Stimulated activated CD8-positive, alpha-beta memory T cell treated with anti-CD3 and anti-CD28 coated beads, Interleukin-12 subunit alpha, Interleukin-12 subunit beta, amount 100 ng/mL, for 24 hours (primary cell): ENCODE measurements around the gene HMGN2.
"Not testable (repeated sequence)": the region's sequence is repeated elsewhere in the genome, so short reads cannot be mapped to it uniquely, and the experiment has no call there.

Experiments used
- DNase-seq: peaks from one replicate; pipeline ENCODE4 v3.0.0-alpha.2; 2020; ENCODE audit errors: extremely low read depth

Gene HMGN2

GRCh38 chr1:26477446-26478152, 5.4 kb downstream of the HMGN2 start:
- no peak for DNase-seq

DNA sequence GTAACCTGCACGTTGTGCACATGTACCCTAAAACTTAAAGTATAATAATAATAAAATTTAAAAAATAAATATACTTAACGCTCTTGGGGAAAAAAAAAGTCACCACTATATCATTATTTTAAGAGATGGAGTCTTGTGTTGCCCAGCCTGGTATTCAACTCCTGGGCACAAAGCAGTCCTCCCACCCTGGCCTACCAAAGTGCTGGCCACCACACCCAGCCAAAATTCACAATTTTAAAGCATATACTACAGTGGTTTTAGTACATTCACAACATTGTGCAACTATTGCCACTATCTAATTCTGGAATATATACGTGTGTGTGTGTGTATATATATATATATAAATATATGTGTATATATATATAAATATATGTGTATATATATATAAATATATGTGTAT, 5.9 kb downstream of the HMGN2 start:
- DNase-seq = no peak

DNA sequence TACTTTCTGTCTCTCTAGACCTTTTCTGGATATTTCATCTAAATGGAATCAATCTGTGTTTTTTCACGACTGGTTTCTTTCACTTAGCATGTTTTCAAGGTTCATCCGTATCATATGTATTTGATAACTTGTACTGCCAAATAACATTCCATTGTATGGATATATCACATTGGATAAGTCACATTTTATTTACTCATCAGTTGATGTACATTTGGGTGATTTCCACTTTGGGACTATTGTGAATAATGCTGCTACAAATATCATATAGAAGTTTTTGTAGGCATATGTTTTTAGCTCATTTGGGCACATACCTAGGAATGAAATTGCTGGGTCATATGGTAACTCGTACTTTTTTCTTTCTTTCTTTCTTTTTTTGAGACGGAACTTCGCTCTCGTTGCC, 6.7 kb downstream of the HMGN2 start:
- no peak for DNase-seq

- DNase-seq = no peak
Measured at GRCh38 chr1:26482921-26483320, 10.7 kb downstream of the HMGN2 start.

- DNase-seq = no peak
Measured at GRCh38 chr1:26483980-26484379, 11.7 kb downstream of the HMGN2 start.

DNA sequence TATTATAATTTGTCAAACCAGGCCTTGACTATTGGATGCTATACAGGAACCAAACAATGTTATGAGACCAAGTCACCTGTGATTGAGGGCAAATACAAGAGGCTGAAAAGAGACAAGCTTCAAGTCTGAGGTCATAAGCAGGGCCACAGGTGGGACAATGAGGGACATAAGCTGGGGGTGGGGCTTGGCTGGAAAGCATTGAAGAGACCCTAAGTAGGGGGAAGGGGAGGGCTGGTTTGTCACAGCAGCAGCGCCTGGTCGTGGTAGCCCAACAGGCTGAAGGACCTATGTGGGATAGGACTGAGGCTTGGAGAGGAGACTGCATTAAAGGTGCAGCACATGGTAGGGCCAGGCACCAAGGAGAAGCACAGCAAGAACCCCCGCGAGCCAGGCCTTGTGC, 17.9 kb downstream of the HMGN2 start:
- no peak for DNase-seq

DNA sequence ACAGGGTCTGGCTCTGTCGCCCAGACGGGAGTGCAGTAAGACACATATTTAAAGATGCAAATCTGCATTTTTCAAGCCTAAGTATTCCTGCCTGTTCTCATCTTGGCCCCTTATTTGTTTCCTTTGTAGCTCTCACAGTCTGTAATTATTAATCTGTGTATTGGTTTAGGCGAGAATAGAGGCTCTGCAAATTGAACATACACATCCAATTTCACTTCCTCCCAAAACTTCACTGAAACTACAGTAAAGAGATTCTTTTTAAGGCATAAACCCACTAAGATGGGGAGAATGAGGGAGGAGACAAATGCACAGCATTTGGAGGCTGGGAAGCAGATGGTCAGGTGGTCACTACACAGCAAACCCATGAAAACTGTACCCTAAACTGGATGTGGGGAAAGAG, 21.0 kb downstream of the HMGN2 start:
- no peak for DNase-seq

GRCh38 chr1:26493938-26494337, 21.7 kb downstream of the HMGN2 start:
- DNase-seq = no peak

DNA sequence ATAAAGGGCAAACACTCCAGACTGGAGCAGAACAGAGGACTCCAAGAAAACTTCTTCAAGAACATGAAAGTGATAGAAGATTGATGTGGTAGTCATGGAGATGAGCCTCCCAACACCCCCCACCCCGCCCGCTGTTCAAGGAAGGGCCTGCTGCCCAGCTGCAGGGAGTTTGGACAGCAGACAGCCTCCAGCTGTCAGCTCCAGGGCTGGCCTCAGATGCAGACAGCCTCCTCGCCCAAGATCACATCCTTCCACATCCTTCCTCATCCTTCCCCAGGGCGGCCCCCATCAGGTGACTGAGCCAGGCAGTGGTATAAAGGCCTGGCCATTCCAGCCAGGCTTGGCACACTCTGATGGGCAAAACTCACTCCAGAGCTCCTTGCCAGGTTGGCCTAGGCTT, 24.6 kb downstream of the HMGN2 start:
- no peak for DNase-seq

DNA sequence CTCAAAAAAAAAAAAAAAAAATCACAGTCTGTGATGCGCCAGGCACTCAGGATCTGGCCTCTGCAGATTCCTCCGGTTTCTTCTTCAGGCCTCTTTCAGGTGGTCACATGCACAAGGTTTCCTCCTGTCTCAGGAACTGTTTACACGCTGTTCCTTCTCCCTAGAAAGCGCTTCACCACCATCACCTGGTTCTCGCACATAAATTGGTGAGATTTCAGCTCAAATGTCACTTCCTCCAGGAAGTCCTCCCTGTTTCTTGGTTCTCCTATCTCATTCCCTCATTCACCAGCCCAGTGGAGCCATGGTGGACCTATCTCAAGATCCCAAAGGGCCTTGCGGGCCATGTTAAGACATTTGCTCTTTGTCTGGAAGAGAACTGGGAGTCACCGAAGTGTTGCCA, 26.7 kb downstream of the HMGN2 start:
- DNase-seq = no peak

DNA sequence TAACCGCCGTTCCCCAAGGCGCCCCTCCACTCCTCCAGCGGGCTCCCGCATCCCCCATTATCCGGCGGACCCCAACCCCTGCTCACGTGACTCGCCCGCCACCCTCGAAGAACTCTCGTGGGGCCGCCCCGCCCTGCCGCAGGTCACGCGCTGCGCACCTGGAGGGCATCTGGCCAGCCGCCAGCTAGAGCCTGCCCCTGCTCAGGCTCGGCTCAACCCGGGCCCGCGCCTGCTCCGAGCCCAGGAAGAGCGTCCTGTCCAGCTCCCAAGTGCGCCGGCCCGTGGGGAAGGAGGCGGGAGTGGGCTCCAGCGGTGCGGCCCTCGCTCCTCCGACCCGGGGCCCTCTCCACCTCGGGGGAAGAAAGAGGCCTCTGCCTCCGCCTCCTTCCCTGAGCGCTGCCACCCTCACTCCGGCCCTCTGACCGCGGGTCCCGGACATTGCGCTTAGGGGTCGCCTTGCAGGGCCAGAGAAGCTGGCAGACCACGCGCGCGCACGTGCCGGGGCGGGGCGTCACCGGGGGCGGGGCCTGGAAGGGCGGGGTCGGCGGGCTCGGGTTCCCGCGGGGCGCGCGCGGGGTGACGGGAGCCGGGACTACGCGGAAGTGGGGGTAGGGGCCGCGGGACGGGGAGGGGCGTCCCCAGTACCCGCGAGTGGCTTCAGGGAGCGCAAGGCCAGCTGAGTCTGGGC, 28.4 kb downstream of the HMGN2 start:
- peak; percentile 81 for DNase-seq

GRCh38 chr1:26510711-26511110, 38.5 kb downstream of the HMGN2 start:
- DNase-seq = not testable (repeated sequence)

- not testable (repeated sequence) for DNase-seq
Measured at GRCh38 chr1:26515836-26516235, 43.6 kb downstream of the HMGN2 start.

DNA sequence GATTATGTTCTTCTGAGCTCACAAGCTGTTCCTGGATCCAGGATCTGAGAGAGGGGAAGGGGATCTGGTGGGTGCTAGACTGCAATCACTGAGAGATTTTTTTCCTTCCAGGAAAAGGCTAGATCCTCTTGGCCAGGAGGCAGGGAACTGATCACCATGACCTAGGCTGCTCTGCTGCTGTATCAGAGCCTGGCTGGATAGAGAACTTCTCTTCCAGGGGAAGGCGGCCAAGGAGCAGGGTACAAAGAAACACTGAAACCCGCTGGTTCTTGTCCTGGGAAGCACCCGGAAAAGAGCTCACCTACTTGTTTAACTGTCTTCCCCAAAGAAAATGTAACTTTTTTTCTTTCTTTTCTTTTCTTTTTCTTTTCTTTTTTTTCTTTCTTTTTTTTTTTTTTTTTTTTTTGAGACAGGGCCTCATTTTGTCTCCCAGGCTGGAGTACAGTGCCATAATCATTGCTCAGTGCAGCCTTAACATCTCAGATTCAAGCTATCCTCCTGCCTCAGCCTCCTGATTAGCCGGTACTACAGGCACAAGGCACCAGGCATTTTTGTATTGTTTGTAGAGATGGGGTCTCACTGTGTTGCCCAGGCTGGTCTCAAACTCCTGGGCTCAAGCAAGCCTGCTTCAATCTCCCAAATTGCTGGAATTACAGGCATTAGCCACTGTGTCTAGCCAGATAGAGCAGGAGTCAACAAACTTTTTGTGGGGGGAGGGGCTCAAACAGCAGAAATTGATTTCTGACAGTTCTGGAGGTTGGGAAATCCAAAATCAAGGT, 44.9 kb downstream of the HMGN2 start:
- no peak for DNase-seq

- no peak for DNase-seq
Measured at GRCh38 chr1:26517766-26518049, 45.5 kb downstream of the HMGN2 start.

DNA sequence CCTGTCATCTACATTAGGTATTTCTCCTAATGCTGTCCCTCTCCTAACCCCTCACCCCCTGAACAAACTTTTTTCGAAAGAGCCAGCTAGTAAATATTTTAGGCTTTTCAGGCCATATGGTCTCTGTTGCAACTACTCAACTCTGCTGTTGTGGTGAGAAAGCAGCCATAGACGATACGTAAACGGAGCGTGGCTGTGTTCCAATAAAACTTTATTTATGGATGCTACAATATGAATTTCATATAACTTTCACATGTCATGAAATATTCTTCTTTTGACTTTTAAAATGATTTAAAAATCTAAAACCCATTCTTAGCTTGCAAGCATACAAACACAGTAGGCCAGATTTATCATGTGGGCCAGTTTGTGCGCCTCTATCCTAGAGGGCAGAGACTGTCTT, 46.1 kb downstream of the HMGN2 start:
- no peak for DNase-seq

DNA sequence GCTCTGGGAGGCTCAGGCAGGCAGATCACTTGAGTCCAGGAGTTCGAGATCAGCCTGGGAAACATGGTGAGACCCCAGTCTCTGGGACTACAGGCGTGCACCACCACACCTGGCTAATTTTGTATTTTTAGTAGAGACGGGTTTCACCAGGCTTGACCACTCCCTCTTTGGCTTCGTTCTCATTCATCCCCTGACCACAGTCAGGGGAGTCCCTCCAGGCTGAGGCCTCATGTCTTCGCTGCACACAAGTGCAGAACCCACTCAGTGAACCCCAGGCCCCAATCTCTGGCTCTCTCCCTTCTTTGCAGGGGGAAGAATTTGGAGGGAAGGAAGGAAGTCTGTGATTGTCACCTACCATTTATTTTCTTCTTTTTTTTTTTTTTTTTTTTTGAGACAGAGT, 48.1 kb downstream of the HMGN2 start:
- DNase-seq = no peak

DNA sequence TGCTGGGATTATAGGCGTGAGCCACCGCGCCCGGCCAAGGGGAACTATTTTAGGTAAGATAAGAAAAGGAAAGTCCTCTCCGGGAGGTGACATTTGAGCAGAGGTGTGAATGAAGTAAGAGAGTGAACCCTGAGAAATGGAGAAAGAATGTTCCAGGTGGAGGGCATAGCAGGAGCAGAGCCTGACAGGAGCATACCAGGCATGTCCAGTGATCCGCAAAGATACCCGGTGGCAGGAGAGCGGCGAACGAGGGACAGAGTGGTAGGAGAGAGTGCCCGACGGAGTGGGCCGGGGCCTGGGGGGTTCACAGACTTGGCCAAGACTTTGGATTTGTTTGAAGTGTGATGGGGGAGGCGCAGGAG, 49.4 kb downstream of the HMGN2 start:
- no peak for DNase-seq

GRCh38 chr1:26522073-26522472, 49.8 kb downstream of the HMGN2 start:
- DNase-seq = no peak

GRCh38 chr1:26524181-26524580, 51.9 kb downstream of the HMGN2 start:
- DNase-seq = no peak
